Lower leg skin (tissue), 4 donors: ENCODE measurements around the gene AGMO. TPM values are rescaled to one million over a fixed set of nuclear protein-coding genes. Genes with fewer than 3 reads are reported as not detected.

Experiments used
- DNase-seq, 2 donors: peaks; one replicate each; pipeline ENCODE4 v3.0.0-alpha.2; 2019; ENCODE audit warnings: low spot score in 2 of 2
- H3K4me3 ChIP-seq: fragments of 200-600 bp; sonication (generic); 2 replicates; pipeline ENCODE4 v1.5.1; 2017; ENCODE audit warnings: mild to moderate bottlenecking, low read depth; ENCODE audit not compliant: poor library complexity, severe bottlenecking
- CTCF ChIP-seq, 3 donors: fragments of 450-650 bp; IDR thresholded peaks; one replicate each; pipeline ENCODE4 v1.5.1; 2016; ENCODE audit warnings: antibody characterized with exemption in 3 of 3, mild to moderate bottlenecking in 3 of 3, moderate library complexity in 2 of 3
- POLR2A ChIP-seq, 2 donors: fragments of 450-650 bp; IDR thresholded peaks; one replicate each; pipeline ENCODE4 v1.6.1; 2016 to 2017; ENCODE audit warnings: antibody characterized with exemption in 2 of 2, mild to moderate bottlenecking in 1 of 2, moderate library complexity in 1 of 2
- WGBS, 2 donors: methylation state at CpG; one replicate each; pipeline ENCODE4 v1.1.5; 2018; 5-methylcytosine and 5-hydroxymethylcytosine counted together
- intact Hi-C: fragments of 100-400 bp; cut with DNase I; formaldehyde crosslinking; loops from one replicate; pipeline ENCODE4 v1.15.0; 2023; ENCODE audit warnings: low total_unique reads
- total RNA-seq, 4 donors: library from RNA; depleted of rRNA; stranded (reverse); fragments of >200 nt; gene quantifications; one replicate each; pipeline ENCODE4 v1.1.0, GENCODE V29; 2016

AGMO gene
- total RNA-seq, 4 donors from 2014 or later, result 0.15 to 0.58 (median 0.22) TPM; not detected in 1

- intact Hi-C loops, result no loop called here
- DNase-seq, result no peak
- 0 to 49% methylated on average over 1 of the region's 1 CpG for WGBS, 2 donors
- TF ChIP-seq POLR2A (IDR thresholded peaks at IDR 0.05) (no peak), CTCF (IDR thresholded peaks at IDR 0.05) (no peak)
- no peak overlapping the region for H3K4me3 ChIP-seq
Observed at GRCh38 chr7:15403315-15403714, 158.5 kb downstream of the AGMO start.

- 78 to 84% methylated on average over 2 of the region's 2 CpGs for WGBS, 2 donors
- TF ChIP-seq CTCF (IDR thresholded peaks at IDR 0.05) (no peak), POLR2A (IDR thresholded peaks at IDR 0.05) (no peak)
- intact Hi-C loops, result no loop called here
- H3K4me3 ChIP-seq, result no peak overlapping the region
- no peak for DNase-seq
Observed at GRCh38 chr7:15402436-15403136, 159.2 kb downstream of the AGMO start.

- no peak for DNase-seq
- intact Hi-C loops, result no loop called here
- TF ChIP-seq CTCF (IDR thresholded peaks at IDR 0.05) (no peak), POLR2A (IDR thresholded peaks at IDR 0.05) (no peak)
- no peak overlapping the region for H3K4me3 ChIP-seq
- WGBS, 2 donors, result 80 to 87% methylated on average over 3 of the region's 3 CpGs
Observed at GRCh38 chr7:15400440-15400839, 161.4 kb downstream of the AGMO start.

- H3K4me3 ChIP-seq, result no peak overlapping the region
- TF ChIP-seq CTCF (IDR thresholded peaks at IDR 0.05), result no peak
- TF ChIP-seq POLR2A (IDR thresholded peaks at IDR 0.05), result no peak
- 62 to 70% methylated on average over 2 of the region's 2 CpGs for WGBS, 2 donors
- intact Hi-C loops, result no loop called here
- no peak for DNase-seq
Observed at GRCh38 chr7:15399441-15399840, 162.4 kb downstream of the AGMO start.

GRCh38 chr7:15397922-15398760 lies 163.7 kb downstream of the AGMO start:
- DNase-seq, result no peak
- H3K4me3 ChIP-seq, result no peak overlapping the region
- TF ChIP-seq CTCF (IDR thresholded peaks at IDR 0.05) (no peak), POLR2A (IDR thresholded peaks at IDR 0.05) (no peak)
- WGBS, 2 donors, result 59 to 67% methylated on average over 9 of the region's 9 CpGs
- intact Hi-C loops, result no loop called here
